Stimulated activated naive CD8-positive, alpha-beta T cell treated with anti-CD3 and anti-CD28 coated beads, Interleukin-15, amount 100 ng/mL, for 72 hours (primary cell): ENCODE results near the gene DIO3.
"Not testable (repeated sequence)": the region's sequence is repeated elsewhere in the genome, so short reads cannot be mapped to it uniquely, and the experiment has no call there.

Experiments
- ATAC-seq: fragments of 150-1000 bp; cut with Tn5 transposase; 2 replicates; pipeline ENCODE4 v1.10.0; 2021; ENCODE audit warnings: mild to moderate bottlenecking, moderate library complexity
- DNase-seq, 2 donors: peaks; one replicate each; pipeline ENCODE4 v3.0.0; 2021 to 2022
- H3K27ac Mint-ChIP-seq, 2 donors: one replicate each; pipeline ENCODE4 v1.8.0; 2022; ENCODE audit warnings: mild to moderate bottlenecking in 2 of 2, mixed read lengths in 2 of 2, moderate library complexity in 2 of 2
- H3K27me3 Mint-ChIP-seq: one replicate; pipeline ENCODE4 v1.8.0; 2022; ENCODE audit warnings: mixed read lengths
- H3K4me1 Mint-ChIP-seq: one replicate; pipeline ENCODE4 v1.8.0; 2022; ENCODE audit warnings: mild to moderate bottlenecking, mixed read lengths
- H3K4me3 Mint-ChIP-seq, 2 donors: one replicate each; pipeline ENCODE4 v1.8.0; 2022; ENCODE audit warnings: mild to moderate bottlenecking in 2 of 2, mixed read lengths in 2 of 2, moderate library complexity in 1 of 2
- H3K9me3 Mint-ChIP-seq, 2 donors: one replicate each; pipeline ENCODE4 v1.8.0; 2022; ENCODE audit warnings: mixed read lengths in 2 of 2

The DIO3 gene

GRCh38 chr14:101561897-101562490 is 699 bp downstream of the DIO3 start:
- Mint-ChIP-seq H3K4me1 (peaks cover 31% of the 10 kb centered on the region), H3K27me3 (peaks cover 92% of the 10 kb centered on the region), H3K4me3 (peak overlapping the region in 1 of 2 donors; percentile 39), H3K9me3 (peaks cover 0 to 14% of the 10 kb centered on the region in 2 donors), H3K27ac (no peak overlapping the region)
- DNase-seq (no peak), ATAC-seq (no peak)

- Mint-ChIP-seq H3K27me3 (peaks cover 88% of the 10 kb centered on the region), H3K27ac (no peak overlapping the region), H3K9me3 (peaks cover 0 to 14% of the 10 kb centered on the region in 2 donors), H3K4me3 (no peak overlapping the region), H3K4me1 (peaks cover 31% of the 10 kb centered on the region)
- ATAC-seq (peak; percentile 46), DNase-seq (peak in 1 of 2 donors; percentile 21)
Observed at GRCh38 chr14:101562659-101563351, 1.5 kb downstream of the DIO3 start.

- Mint-ChIP-seq H3K4me3 (no peak overlapping the region), H3K9me3 (peaks cover 0 to 14% of the 10 kb centered on the region in 2 donors), H3K27me3 (peaks cover 88% of the 10 kb centered on the region), H3K27ac (no peak overlapping the region), H3K4me1 (peaks cover 31% of the 10 kb centered on the region)
- DNase-seq = no peak
- ATAC-seq = no peak
Observed at GRCh38 chr14:101563352-101563653, 2.0 kb downstream of the DIO3 start.

- no peak overlapping the region for H3K4me3 Mint-ChIP-seq
- ATAC-seq (no peak), DNase-seq (no peak)
- H3K9me3 Mint-ChIP-seq = peaks cover 0 to 14% of the 10 kb centered on the region in 2 donors
- peaks cover 31% of the 10 kb centered on the region for H3K4me1 Mint-ChIP-seq
- H3K27me3 Mint-ChIP-seq = peaks cover 85% of the 10 kb centered on the region
- no peak overlapping the region for H3K27ac Mint-ChIP-seq
Observed at GRCh38 chr14:101563654-101564443, 2.6 kb downstream of the DIO3 start.

- ATAC-seq = no peak
- H3K4me3 Mint-ChIP-seq = no peak overlapping the region
- H3K4me1 Mint-ChIP-seq = peaks cover 31% of the 10 kb centered on the region
- H3K27me3 Mint-ChIP-seq = peaks cover 79% of the 10 kb centered on the region
- no peak for DNase-seq
- H3K27ac Mint-ChIP-seq = no peak overlapping the region
- H3K9me3 Mint-ChIP-seq = peaks cover 0 to 14% of the 10 kb centered on the region in 2 donors
Observed at GRCh38 chr14:101564444-101564776, 3.1 kb downstream of the DIO3 start.

- Mint-ChIP-seq H3K4me3 (peak overlapping the region in 1 of 2 donors; percentile 10), H3K27ac (no peak overlapping the region), H3K4me1 (peaks cover 31% of the 10 kb centered on the region)
Observed at GRCh38 chr14:101564819-101565698, 3.8 kb downstream of the DIO3 start.

GRCh38 chr14:101567252-101567651 is 6.0 kb downstream of the DIO3 start:
- Mint-ChIP-seq H3K27me3 (peaks cover 59% of the 10 kb centered on the region), H3K9me3 (peaks cover 0 to 6% of the 10 kb centered on the region in 2 donors), H3K4me3 (no peak overlapping the region), H3K27ac (no peak overlapping the region), H3K4me1 (peaks cover 21% of the 10 kb centered on the region)
- DNase-seq = no peak
- no peak for ATAC-seq

More at GRCh38 chr14:101564819-101565698, 3.8 kb downstream of the DIO3 start:
- DNase-seq (no peak), ATAC-seq (no peak)
- peaks cover 0 to 14% of the 10 kb centered on the region in 2 donors for H3K9me3 Mint-ChIP-seq
- peaks cover 73% of the 10 kb centered on the region for H3K27me3 Mint-ChIP-seq

GRCh38 chr14:101571004-101571403 is 9.7 kb downstream of the DIO3 start:
- no peak overlapping the region for H3K4me3 Mint-ChIP-seq

GRCh38 chr14:101572526-101572925 is 11.2 kb downstream of the DIO3 start:
- not testable (repeated sequence) for H3K27me3 Mint-ChIP-seq, H3K4me1 Mint-ChIP-seq, ATAC-seq, H3K9me3 Mint-ChIP-seq, H3K27ac Mint-ChIP-seq, H3K4me3 Mint-ChIP-seq, DNase-seq

More at GRCh38 chr14:101571004-101571403, 9.7 kb downstream of the DIO3 start:
- DNase-seq (no peak), ATAC-seq (no peak)
- no peak overlapping the region for H3K27ac Mint-ChIP-seq
- no peaks in the 10 kb centered on the region for H3K4me1 Mint-ChIP-seq
- H3K9me3 Mint-ChIP-seq = no peaks in the 10 kb centered on the region
- H3K27me3 Mint-ChIP-seq = peaks cover 22% of the 10 kb centered on the region

- H3K4me1 Mint-ChIP-seq = no peaks in the 10 kb centered on the region
- H3K4me3 Mint-ChIP-seq = no peak overlapping the region
- no peaks in the 10 kb centered on the region for H3K9me3 Mint-ChIP-seq
- ATAC-seq (no peak), DNase-seq (no peak)
- H3K27ac Mint-ChIP-seq = no peak overlapping the region
- peaks cover 3% of the 10 kb centered on the region for H3K27me3 Mint-ChIP-seq
Observed at GRCh38 chr14:101573289-101573688, 12.0 kb downstream of the DIO3 start.

- H3K9me3 Mint-ChIP-seq = no peaks in the 10 kb centered on the region
- H3K4me3 Mint-ChIP-seq = no peak overlapping the region
- H3K27me3 Mint-ChIP-seq = no peaks in the 10 kb centered on the region
- DNase-seq (no peak), ATAC-seq (no peak)
- no peaks in the 10 kb centered on the region for H3K4me1 Mint-ChIP-seq
- no peak overlapping the region for H3K27ac Mint-ChIP-seq
Observed at GRCh38 chr14:101575581-101575980, 14.3 kb downstream of the DIO3 start.

GRCh38 chr14:101577221-101577909 is 16.1 kb downstream of the DIO3 start:
- no peak overlapping the region for H3K4me3 Mint-ChIP-seq
- H3K9me3 Mint-ChIP-seq = no peaks in the 10 kb centered on the region
- H3K27me3 Mint-ChIP-seq = no peaks in the 10 kb centered on the region
- no peaks in the 10 kb centered on the region for H3K4me1 Mint-ChIP-seq
- no peak for ATAC-seq
- H3K27ac Mint-ChIP-seq = no peak overlapping the region
- no peak for DNase-seq

GRCh38 chr14:101578489-101578888 is 17.2 kb downstream of the DIO3 start:
- H3K4me1 Mint-ChIP-seq = no peaks in the 10 kb centered on the region

GRCh38 chr14:101579372-101580080 is 18.2 kb downstream of the DIO3 start:
- no peak overlapping the region for H3K27ac Mint-ChIP-seq
- no peak overlapping the region for H3K4me3 Mint-ChIP-seq
- H3K27me3 Mint-ChIP-seq = no peaks in the 10 kb centered on the region
- H3K4me1 Mint-ChIP-seq = no peaks in the 10 kb centered on the region
- no peaks in the 10 kb centered on the region for H3K9me3 Mint-ChIP-seq
- no peak for DNase-seq
- ATAC-seq = no peak

More at GRCh38 chr14:101578489-101578888, 17.2 kb downstream of the DIO3 start:
- no peak for DNase-seq
- Mint-ChIP-seq H3K27ac (no peak overlapping the region), H3K27me3 (no peaks in the 10 kb centered on the region), H3K9me3 (no peaks in the 10 kb centered on the region), H3K4me3 (no peak overlapping the region)
- no peak for ATAC-seq
